K562 (cell line): ENCODE data around the gene RHCG. TPM values are rescaled to one million over a fixed set of nuclear protein-coding genes. Genes with fewer than 3 reads are reported as not detected.

ENCODE experiments used
- ATAC-seq: fragments of 200-7000 bp; cut with Tn5 transposase; 3 replicates; pipeline ENCODE4 v1.9.1; 2020; ENCODE audit warnings: moderate library complexity
- BruUV-seq: library from RNA; stranded (reverse); fragments of 400-500 nt; replicated peaks from 2 replicates; lab custom pipeline; 2021; lab: Mats Ljungman, UMichigan
- CTCF ChIA-PET: fragments of 300-600 bp; formaldehyde crosslinking; extraction: SDS; loops from one replicate; lab custom pipeline; 2021; ENCODE audit warnings: low intra/inter-chr PET ratio; lab: Yijun Ruan, JAX
- POLR2A ChIA-PET: fragments of 300-600, 350-650 bp; sonication (Branson Sonifier 250); formaldehyde crosslinking; extraction: SDS; loops from one replicate; lab custom pipeline; 2021; ENCODE audit warnings: antibody characterized with exemption, inconsistent platforms; lab: Yijun Ruan, JAX
- DNase-seq, 4 experiments: peaks; one replicate each; pipeline versions ENCODE4 v3.0.0 to v3.0.0-alpha.2; 2011 to 2018; ENCODE audit warnings: low spot score in 3 of 4, mixed read lengths in 3 of 4; ENCODE audit errors: extremely low read depth in 1 of 4
- FAIRE-seq: peaks from 2 replicates; lab custom pipeline; 2011; peaks lifted over from hg19 to GRCh38; lab: Jason Lieb, UNC
- H2AFZ ChIP-seq: 2 replicates; pipeline ENCODE4 v1.6.0; 2011; ENCODE audit warnings: low read depth, low read length, control low read depth, inconsistent platforms
- H3K27ac ChIP-seq: fragments of 200-600 bp; 3 replicates; pipeline ENCODE4 v1.8.0; 2011; ENCODE audit warnings: low read depth, mild to moderate bottlenecking, control low read depth, inconsistent platforms, low read length, moderate library complexity, mixed read lengths; ENCODE audit errors: extremely low read depth
- H3K27me3 ChIP-seq, 2 experiments: fragments of 300-600 bp in 1 of 2; 2 replicates in 1 of 2; 3 replicates in 1 of 2; pipeline versions ENCODE4 v1.6.0 to v1.8.0; 2011; ENCODE audit warnings: inconsistent platforms in 2 of 2, low read length in 2 of 2, mild to moderate bottlenecking in 1 of 2, mixed read lengths in 1 of 2, moderate library complexity in 1 of 2; ENCODE audit not compliant: control insufficient read depth in 2 of 2, insufficient read depth in 2 of 2
- H3K36me3 ChIP-seq: fragments of 300-600 bp; 3 replicates; pipeline ENCODE4 v1.8.0; 2011; ENCODE audit warnings: mild to moderate bottlenecking, low read length, inconsistent platforms; ENCODE audit not compliant: control insufficient read depth, insufficient read depth
- H3K4me1 ChIP-seq, 2 experiments: fragments of 200-600 bp in 1 of 2; replicated peaks in 1 of 2; 2 replicates in 1 of 2; 3 replicates in 1 of 2; pipeline versions ENCODE4 v1.5.1 to v1.8.0; 2011; ENCODE audit warnings: inconsistent platforms in 2 of 2, low read length in 2 of 2, mild to moderate bottlenecking in 1 of 2, mixed read lengths in 1 of 2, moderate library complexity in 1 of 2; ENCODE audit not compliant: control insufficient read depth in 2 of 2, insufficient read depth in 2 of 2
- H3K4me2 ChIP-seq: 2 replicates; pipeline ENCODE4 v1.6.1; 2011; ENCODE audit warnings: low read length, control low read depth, inconsistent platforms, mixed read lengths; ENCODE audit not compliant: insufficient read depth
- H3K4me3 ChIP-seq: fragments of 200-600 bp; sonication (generic), shearing (Covaris generic); 2 replicates; pipeline ENCODE4 v1.5.1; 2016; ENCODE audit warnings: control low read depth, inconsistent platforms
- H3K79me2 ChIP-seq: fragments of 200-600 bp; 3 replicates; pipeline ENCODE4 v1.8.0; 2011; ENCODE audit warnings: low read length, inconsistent platforms; ENCODE audit not compliant: control insufficient read depth, insufficient read depth
- H3K9ac ChIP-seq, 2 experiments: 2 replicates each; pipeline versions ENCODE4 v1.6.0 to v1.6.1; 2011; ENCODE audit warnings: low read depth in 2 of 2, low read length in 2 of 2, control low read depth in 1 of 2, inconsistent platforms in 1 of 2, mild to moderate bottlenecking in 1 of 2, mixed read lengths in 1 of 2; ENCODE audit not compliant: insufficient read depth in 1 of 2
- H3K9me1 ChIP-seq: one replicate; pipeline ENCODE4 v1.6.0; 2011; ENCODE audit warnings: inconsistent platforms, mild to moderate bottlenecking, low read length, moderate library complexity; ENCODE audit not compliant: control insufficient read depth, insufficient read depth
- H3K9me3 ChIP-seq: replicated peaks from 2 replicates; pipeline ENCODE4 v1.5.1; 2011; ENCODE audit warnings: low read depth, low read length, inconsistent platforms; ENCODE audit not compliant: control insufficient read depth, insufficient read depth
- H4K20me1 ChIP-seq: replicated peaks from 2 replicates; pipeline ENCODE4 v1.6.1; 2011; ENCODE audit warnings: low read length, inconsistent platforms, mixed read lengths; ENCODE audit not compliant: control insufficient read depth, insufficient read depth
- BCL6 ChIP-seq: fragments of 250-450 bp; sonication (Bioruptor Pico); IDR thresholded peaks from 2 replicates; pipeline ENCODE4 v1.4.0; 2020
- DACH1 ChIP-seq: fragments of 450-650 bp; IDR thresholded peaks from 2 replicates; pipeline ENCODE4 v1.6.1; 2018; ENCODE audit not compliant: partially characterized antibody
- E2F3 ChIP-seq: fragments of 250-450 bp; sonication (Bioruptor Pico); IDR thresholded peaks from 2 replicates; pipeline ENCODE4 v1.4.0; 2020; ENCODE audit warnings: mild to moderate bottlenecking
- MTF1 ChIP-seq: fragments of 250-450 bp; sonication (Bioruptor Pico); IDR thresholded peaks from 2 replicates; pipeline ENCODE4 v1.9.0; 2021; ENCODE audit warnings: moderate library complexity, mild to moderate bottlenecking, inconsistent platforms, borderline replicate concordance
- NR2F6 ChIP-seq: fragments of 450-650 bp; formaldehyde crosslinking; IDR thresholded peaks from 2 replicates; pipeline ENCODE4 v1.4.0; 2020; ENCODE audit warnings: mild to moderate bottlenecking
- POLR2H ChIP-seq: IDR thresholded peaks from 2 replicates; pipeline ENCODE4 v1.6.1; 2016; ENCODE audit warnings: missing genetic modification characterization, low read depth, mild to moderate bottlenecking, control low read depth, missing compliant biosample characterization, moderate library complexity
- SMARCB1 ChIP-seq: IDR thresholded peaks from 2 replicates; pipeline ENCODE4 v1.6.1; 2011; ENCODE audit warnings: improper control_type of control experiment, low read depth; ENCODE audit not compliant: insufficient read length
- SRSF3 ChIP-seq: fragments of 200-400 bp; formaldehyde crosslinking; IDR thresholded peaks from 2 replicates; pipeline ENCODE4 v1.6.1; 2016; ENCODE audit warnings: mild to moderate bottlenecking, low read length, moderate library complexity; ENCODE audit not compliant: insufficient read depth
- ZNF282 ChIP-seq: sonication (generic); formaldehyde crosslinking; IDR thresholded peaks from 2 replicates; pipeline ENCODE4 v1.8.1; 2023; ENCODE audit warnings: missing genetic modification reagents
- ZNF586 ChIP-seq: fragments of 450-650 bp; formaldehyde crosslinking; conservative IDR thresholded peaks from 2 replicates; pipeline ENCODE4 v1.4.0; 2020; ENCODE audit warnings: mild to moderate bottlenecking, moderate library complexity
- WGBS: fragments of 100-300 bp; shearing (Covaris generic); methylation state at CpG from one replicate; pipeline ENCODE4 v1.1.6; 2016; ENCODE audit warnings: low coverage, mixed read lengths; ENCODE audit not compliant: insufficient coverage; ENCODE audit errors: missing lambda C conversion rate; 5-methylcytosine and 5-hydroxymethylcytosine counted together
- in situ Hi-C: fragments of 300-500 bp; cut with MboI; formaldehyde crosslinking; loops from 4 replicates; pipeline ENCODE4 v1.15.0; 2018; ENCODE audit warnings: inconsistent platforms, mixed read lengths
- intact Hi-C: fragments of 100-400 bp; cut with micrococcal nuclease; formaldehyde crosslinking; loops from 2 replicates; pipeline ENCODE4 v1.14.2; 2022
- polyA plus RNA-seq, 8 experiments: library from polyadenylated mRNA; depleted of rRNA in 4 of 8; stranded (reverse) in 5 of 8; unstranded in 3 of 8; fragments of >200 nt; fragmentation: Nextera tagmentation in 2 of 8; fragmentation: Illumina TruSeq in 1 of 8; extraction: Ambion mirVana in 2 of 8; extraction: Trizol in 1 of 8; gene quantifications; 2 replicates each; pipeline versions ENCODE4 v1.2.1 to v1.2.3, GENCODE V29; 2011 to 2014; ENCODE audit warnings: inconsistent platforms in 1 of 8, missing spikeins in 1 of 8
- total RNA-seq, 7 experiments: library from RNA; depleted of rRNA in 6 of 7; stranded (reverse); fragments of >200 nt in 6 of 7; fragmentation: Illumina TruSeq in 2 of 7; extraction: Trizol in 2 of 7; gene quantifications; 2 replicates each; pipeline versions ENCODE4 v1.2.1 to v1.2.3, GENCODE V29; 2011 to 2021; ENCODE audit warnings: low replicate concordance in 1 of 7
- TF ChIP-seq, protein P1 (sequence below): fragments of 450-650 bp; IDR thresholded peaks from 2 replicates; pipeline ENCODE4 v1.6.1; 2017; ENCODE audit warnings: antibody characterized with exemption, mild to moderate bottlenecking
- TF ChIP-seq, protein P2 (sequence below): fragments of 450-650 bp; IDR thresholded peaks from 2 replicates; pipeline ENCODE4 v1.6.1; 2018; ENCODE audit not compliant: partially characterized antibody

The RHCG gene
- total and polyA plus RNA-seq, 9 of the 15 experiments (the other 6 are each of a cell fraction or from before 2014, with no cell fraction given) = not detected

GRCh38 chr15:89448825-89449224, 47.6 kb downstream of the RHCG start:
- H3K9ac ChIP-seq = no peak overlapping the region
- intact Hi-C loops (no loop called here), in situ Hi-C loops (no loop called here)
- no peaks in the 10 kb centered on the region; a peak in 1 of 5 replicates for H3K4me1 ChIP-seq
- H3K9me1 ChIP-seq = peaks cover 4% of the 10 kb centered on the region
- no peak overlapping the region for H3K4me3 ChIP-seq
- DNase-seq (no peak), ATAC-seq (no peak)
- H3K27me3 ChIP-seq = peaks cover 8 to 55% of the 10 kb centered on the region in 2 experiments
- no TSS peak for BruUV-seq
- 0% methylated on average over 11 of the region's 11 CpGs for WGBS
- no peak for TF ChIP-seq ZNF586 (CRISPR knock-in tag)
- TF ChIP-seq MTF1 = no peak
- TF ChIP-seq, protein P1, sequence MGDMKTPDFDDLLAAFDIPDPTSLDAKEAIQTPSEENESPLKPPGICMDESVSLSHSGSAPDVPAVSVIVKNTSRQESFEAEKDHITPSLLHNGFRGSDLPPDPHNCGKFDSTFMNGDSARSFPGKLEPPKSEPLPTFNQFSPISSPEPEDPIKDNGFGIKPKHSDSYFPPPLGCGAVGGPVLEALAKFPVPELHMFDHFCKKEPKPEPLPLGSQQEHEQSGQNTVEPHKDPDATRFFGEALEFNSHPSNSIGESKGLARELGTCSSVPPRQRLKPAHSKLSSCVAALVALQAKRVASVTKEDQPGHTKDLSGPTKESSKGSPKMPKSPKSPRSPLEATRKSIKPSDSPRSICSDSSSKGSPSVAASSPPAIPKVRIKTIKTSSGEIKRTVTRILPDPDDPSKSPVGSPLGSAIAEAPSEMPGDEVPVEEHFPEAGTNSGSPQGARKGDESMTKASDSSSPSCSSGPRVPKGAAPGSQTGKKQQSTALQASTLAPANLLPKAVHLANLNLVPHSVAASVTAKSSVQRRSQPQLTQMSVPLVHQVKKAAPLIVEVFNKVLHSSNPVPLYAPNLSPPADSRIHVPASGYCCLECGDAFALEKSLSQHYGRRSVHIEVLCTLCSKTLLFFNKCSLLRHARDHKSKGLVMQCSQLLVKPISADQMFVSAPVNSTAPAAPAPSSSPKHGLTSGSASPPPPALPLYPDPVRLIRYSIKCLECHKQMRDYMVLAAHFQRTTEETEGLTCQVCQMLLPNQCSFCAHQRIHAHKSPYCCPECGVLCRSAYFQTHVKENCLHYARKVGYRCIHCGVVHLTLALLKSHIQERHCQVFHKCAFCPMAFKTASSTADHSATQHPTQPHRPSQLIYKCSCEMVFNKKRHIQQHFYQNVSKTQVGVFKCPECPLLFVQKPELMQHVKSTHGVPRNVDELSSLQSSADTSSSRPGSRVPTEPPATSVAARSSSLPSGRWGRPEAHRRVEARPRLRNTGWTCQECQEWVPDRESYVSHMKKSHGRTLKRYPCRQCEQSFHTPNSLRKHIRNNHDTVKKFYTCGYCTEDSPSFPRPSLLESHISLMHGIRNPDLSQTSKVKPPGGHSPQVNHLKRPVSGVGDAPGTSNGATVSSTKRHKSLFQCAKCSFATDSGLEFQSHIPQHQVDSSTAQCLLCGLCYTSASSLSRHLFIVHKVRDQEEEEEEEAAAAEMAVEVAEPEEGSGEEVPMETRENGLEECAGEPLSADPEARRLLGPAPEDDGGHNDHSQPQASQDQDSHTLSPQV = no peak
- no peak for TF ChIP-seq SRSF3
- TF ChIP-seq POLR2H (tag) = no peak
- no peak for TF ChIP-seq E2F3 (CRISPR knock-in tag)
- no peak for TF ChIP-seq DACH1
- TF ChIP-seq NR2F6 = no peak
- no peak for TF ChIP-seq ZNF282
- TF ChIP-seq BCL6 (CRISPR knock-in tag) = no peak
- TF ChIP-seq, protein P2, sequence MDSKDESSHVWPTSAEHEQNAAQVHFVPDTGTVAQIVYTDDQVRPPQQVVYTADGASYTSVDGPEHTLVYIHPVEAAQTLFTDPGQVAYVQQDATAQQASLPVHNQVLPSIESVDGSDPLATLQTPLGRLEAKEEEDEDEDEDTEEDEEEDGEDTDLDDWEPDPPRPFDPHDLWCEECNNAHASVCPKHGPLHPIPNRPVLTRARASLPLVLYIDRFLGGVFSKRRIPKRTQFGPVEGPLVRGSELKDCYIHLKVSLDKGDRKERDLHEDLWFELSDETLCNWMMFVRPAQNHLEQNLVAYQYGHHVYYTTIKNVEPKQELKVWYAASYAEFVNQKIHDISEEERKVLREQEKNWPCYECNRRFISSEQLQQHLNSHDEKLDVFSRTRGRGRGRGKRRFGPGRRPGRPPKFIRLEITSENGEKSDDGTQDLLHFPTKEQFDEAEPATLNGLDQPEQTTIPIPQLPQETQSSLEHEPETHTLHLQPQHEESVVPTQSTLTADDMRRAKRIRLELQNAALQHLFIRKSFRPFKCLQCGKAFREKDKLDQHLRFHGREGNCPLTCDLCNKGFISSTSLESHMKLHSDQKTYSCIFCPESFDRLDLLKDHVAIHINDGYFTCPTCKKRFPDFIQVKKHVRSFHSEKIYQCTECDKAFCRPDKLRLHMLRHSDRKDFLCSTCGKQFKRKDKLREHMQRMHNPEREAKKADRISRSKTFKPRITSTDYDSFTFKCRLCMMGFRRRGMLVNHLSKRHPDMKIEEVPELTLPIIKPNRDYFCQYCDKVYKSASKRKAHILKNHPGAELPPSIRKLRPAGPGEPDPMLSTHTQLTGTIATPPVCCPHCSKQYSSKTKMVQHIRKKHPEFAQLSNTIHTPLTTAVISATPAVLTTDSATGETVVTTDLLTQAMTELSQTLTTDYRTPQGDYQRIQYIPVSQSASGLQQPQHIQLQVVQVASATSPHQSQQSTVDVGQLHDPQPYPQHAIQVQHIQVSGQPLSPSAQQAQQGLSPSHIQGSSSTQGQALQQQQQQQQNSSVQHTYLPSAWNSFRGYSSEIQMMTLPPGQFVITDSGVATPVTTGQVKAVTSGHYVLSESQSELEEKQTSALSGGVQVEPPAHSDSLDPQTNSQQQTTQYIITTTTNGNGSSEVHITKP = no peak
- TF ChIP-seq SMARCB1 = no peak
- TF ChIP-seq, all 486 proteins: peak for 0
- peaks cover 8% of the 10 kb centered on the region; the same call in 1 of the 2 replicates for H4K20me1 ChIP-seq
- H3K36me3 ChIP-seq = no peaks in the 10 kb centered on the region
- FAIRE-seq = no peak
- H3K4me2 ChIP-seq = no peak overlapping the region
- CTCF ChIA-PET = no interaction called here
- POLR2A ChIA-PET = interaction anchor here (0.6 to 0.7 kb wide), 2 partner anchors 105 to 552 kb away, joined by 3 to 4 read pairs; no protein-coding TSS in a partner anchor
- H3K27ac ChIP-seq = no peak overlapping the region
- no peak overlapping the region for H2AFZ ChIP-seq
- no peaks in the 10 kb centered on the region for H3K9me3 ChIP-seq
- no peaks in the 10 kb centered on the region for H3K79me2 ChIP-seq
